ENCODE data around the gene CD7. TPM values are rescaled to one million over a fixed set of nuclear protein-coding genes. Genes with fewer than 3 reads are reported as not detected.

Gene CD7
- polyA plus RNA-seq, 1 donor from 2014 or later: not detected

- Histone ChIP-seq H3K79me2 (replicated peaks; ENCODE audit: insufficient read depth, low read length) (no peaks in the 10 kb centered on the region), H3K9me2 (ENCODE audit: insufficient read depth, low read length) (no peaks in the 10 kb centered on the region), H2AFZ (ENCODE audit: low read depth, low read length) (no peak overlapping the region), H3K36me3 (ENCODE audit: insufficient read depth, low read length) (no peaks in the 10 kb centered on the region), H3K4me3 (ENCODE audit: low read length) (no peak overlapping the region), H3K4me2 (ENCODE audit: low read length) (no peak overlapping the region), H3K9ac (ENCODE audit: low read length) (no peak overlapping the region), H4K20me1 (ENCODE audit: insufficient read depth) (no peaks in the 10 kb centered on the region), H3K27me3 (ENCODE audit: insufficient read depth, low read depth, low read length) (no peaks in the 10 kb centered on the region), H3K9me3 (ENCODE audit: low read length) (no peaks in the 10 kb centered on the region), H3F3A (ENCODE audit: insufficient read depth, low read length, poor library complexity, severe bottlenecking) (no peaks in the 10 kb centered on the region), H3K27ac (ENCODE audit: low read length) (no peak overlapping the region)
- no peak for TF ChIP-seq EZH2 (IDR thresholded peaks at IDR 0.05; ENCODE audit: borderline replicate concordance, insufficient read depth, low read length, poor library complexity, severe bottlenecking)
- TF ChIP-seq RAD21 (conservative IDR thresholded peaks at IDR 0.05): no peak
- no peak for TF ChIP-seq SMC3 (conservative IDR thresholded peaks at IDR 0.05; ENCODE audit: poor library complexity)
- TF ChIP-seq, protein P1, sequence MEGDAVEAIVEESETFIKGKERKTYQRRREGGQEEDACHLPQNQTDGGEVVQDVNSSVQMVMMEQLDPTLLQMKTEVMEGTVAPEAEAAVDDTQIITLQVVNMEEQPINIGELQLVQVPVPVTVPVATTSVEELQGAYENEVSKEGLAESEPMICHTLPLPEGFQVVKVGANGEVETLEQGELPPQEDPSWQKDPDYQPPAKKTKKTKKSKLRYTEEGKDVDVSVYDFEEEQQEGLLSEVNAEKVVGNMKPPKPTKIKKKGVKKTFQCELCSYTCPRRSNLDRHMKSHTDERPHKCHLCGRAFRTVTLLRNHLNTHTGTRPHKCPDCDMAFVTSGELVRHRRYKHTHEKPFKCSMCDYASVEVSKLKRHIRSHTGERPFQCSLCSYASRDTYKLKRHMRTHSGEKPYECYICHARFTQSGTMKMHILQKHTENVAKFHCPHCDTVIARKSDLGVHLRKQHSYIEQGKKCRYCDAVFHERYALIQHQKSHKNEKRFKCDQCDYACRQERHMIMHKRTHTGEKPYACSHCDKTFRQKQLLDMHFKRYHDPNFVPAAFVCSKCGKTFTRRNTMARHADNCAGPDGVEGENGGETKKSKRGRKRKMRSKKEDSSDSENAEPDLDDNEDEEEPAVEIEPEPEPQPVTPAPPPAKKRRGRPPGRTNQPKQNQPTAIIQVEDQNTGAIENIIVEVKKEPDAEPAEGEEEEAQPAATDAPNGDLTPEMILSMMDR (IDR thresholded peaks at IDR 0.05; ENCODE audit: poor library complexity, severe bottlenecking): no peak
- TF ChIP-seq MXI1 (conservative IDR thresholded peaks at IDR 0.05; ENCODE audit: poor library complexity, severe bottlenecking): no peak
- TF ChIP-seq EP300 (conservative IDR thresholded peaks at IDR 0.05; ENCODE audit: poor library complexity, severe bottlenecking): no peak
- TF ChIP-seq, protein P2, sequence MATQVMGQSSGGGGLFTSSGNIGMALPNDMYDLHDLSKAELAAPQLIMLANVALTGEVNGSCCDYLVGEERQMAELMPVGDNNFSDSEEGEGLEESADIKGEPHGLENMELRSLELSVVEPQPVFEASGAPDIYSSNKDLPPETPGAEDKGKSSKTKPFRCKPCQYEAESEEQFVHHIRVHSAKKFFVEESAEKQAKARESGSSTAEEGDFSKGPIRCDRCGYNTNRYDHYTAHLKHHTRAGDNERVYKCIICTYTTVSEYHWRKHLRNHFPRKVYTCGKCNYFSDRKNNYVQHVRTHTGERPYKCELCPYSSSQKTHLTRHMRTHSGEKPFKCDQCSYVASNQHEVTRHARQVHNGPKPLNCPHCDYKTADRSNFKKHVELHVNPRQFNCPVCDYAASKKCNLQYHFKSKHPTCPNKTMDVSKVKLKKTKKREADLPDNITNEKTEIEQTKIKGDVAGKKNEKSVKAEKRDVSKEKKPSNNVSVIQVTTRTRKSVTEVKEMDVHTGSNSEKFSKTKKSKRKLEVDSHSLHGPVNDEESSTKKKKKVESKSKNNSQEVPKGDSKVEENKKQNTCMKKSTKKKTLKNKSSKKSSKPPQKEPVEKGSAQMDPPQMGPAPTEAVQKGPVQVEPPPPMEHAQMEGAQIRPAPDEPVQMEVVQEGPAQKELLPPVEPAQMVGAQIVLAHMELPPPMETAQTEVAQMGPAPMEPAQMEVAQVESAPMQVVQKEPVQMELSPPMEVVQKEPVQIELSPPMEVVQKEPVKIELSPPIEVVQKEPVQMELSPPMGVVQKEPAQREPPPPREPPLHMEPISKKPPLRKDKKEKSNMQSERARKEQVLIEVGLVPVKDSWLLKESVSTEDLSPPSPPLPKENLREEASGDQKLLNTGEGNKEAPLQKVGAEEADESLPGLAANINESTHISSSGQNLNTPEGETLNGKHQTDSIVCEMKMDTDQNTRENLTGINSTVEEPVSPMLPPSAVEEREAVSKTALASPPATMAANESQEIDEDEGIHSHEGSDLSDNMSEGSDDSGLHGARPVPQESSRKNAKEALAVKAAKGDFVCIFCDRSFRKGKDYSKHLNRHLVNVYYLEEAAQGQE (IDR thresholded peaks at IDR 0.05; ENCODE audit: borderline replicate concordance): no peak
- no peak for TF ChIP-seq POLR2AphosphoS5 (IDR thresholded peaks at IDR 0.05)
- TF ChIP-seq TAF1 (IDR thresholded peaks at IDR 0.05; ENCODE audit: low read depth): no peak
These were observed 726 bp upstream of the CD7 start for GRCh38 chr17:82318169-82318498.

DNA sequence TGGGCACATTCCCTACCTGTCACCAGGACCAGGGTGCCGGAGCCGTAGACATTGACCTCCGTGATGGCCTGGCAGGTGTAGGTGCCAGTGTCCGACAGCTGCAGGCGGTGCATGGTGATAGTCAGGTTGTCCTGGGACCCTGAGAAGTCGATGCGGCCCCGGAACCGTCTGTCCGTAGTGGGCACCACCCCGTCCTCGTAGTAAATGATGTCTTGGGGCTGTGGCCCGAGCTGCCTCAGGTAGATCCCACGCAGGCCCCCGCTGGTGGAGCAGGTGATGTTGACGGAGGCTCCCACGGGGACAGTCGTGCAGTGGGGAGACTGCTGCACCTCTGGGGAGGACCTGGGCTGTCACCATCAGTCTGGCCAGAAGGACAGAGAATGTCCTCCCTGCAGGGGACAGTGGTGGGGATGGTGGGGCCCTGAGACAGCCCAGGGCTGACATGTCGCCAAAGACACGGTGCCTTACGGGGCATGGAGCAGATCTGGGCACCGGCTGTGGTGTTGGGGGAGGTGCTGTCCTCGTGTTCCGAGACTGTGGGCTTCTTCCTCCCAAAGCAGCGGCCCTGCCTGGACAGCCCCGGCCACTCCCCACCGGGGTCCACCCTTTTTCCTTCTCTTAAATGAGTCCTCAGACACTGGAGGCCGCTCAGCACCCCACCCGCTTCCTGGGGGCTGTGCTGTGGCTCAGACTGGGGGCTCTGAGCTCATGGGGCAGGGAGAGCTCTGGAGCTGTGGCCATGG is 586 bp downstream of the CD7 start:
- Histone ChIP-seq H3K79me2 (replicated peaks; ENCODE audit: insufficient read depth, low read length) (no peaks in the 10 kb centered on the region), H3K27ac (ENCODE audit: low read length) (no peak overlapping the region), H3K4me3 (ENCODE audit: low read length) (no peak overlapping the region), H3K36me3 (ENCODE audit: insufficient read depth, low read length) (no peaks in the 10 kb centered on the region), H3F3A (ENCODE audit: insufficient read depth, low read length, poor library complexity, severe bottlenecking) (no peaks in the 10 kb centered on the region), H3K9me3 (ENCODE audit: low read length) (no peaks in the 10 kb centered on the region), H3K4me2 (ENCODE audit: low read length) (no peak overlapping the region), H4K20me1 (ENCODE audit: insufficient read depth) (no peaks in the 10 kb centered on the region), H3K9me2 (ENCODE audit: insufficient read depth, low read length) (no peaks in the 10 kb centered on the region), H3K9ac (ENCODE audit: low read length) (no peak overlapping the region), H3K27me3 (ENCODE audit: insufficient read depth, low read depth, low read length) (no peaks in the 10 kb centered on the region), H2AFZ (ENCODE audit: low read depth, low read length) (no peak overlapping the region)
- TF ChIP-seq, protein P1 (IDR thresholded peaks at IDR 0.05; ENCODE audit: poor library complexity, severe bottlenecking): no peak
- TF ChIP-seq, protein P2 (IDR thresholded peaks at IDR 0.05; ENCODE audit: borderline replicate concordance): no peak
- TF ChIP-seq SMC3 (conservative IDR thresholded peaks at IDR 0.05; ENCODE audit: poor library complexity): no peak
- TF ChIP-seq MXI1 (conservative IDR thresholded peaks at IDR 0.05; ENCODE audit: poor library complexity, severe bottlenecking): no peak
- TF ChIP-seq POLR2AphosphoS5 (IDR thresholded peaks at IDR 0.05): no peak
- no peak for TF ChIP-seq EP300 (conservative IDR thresholded peaks at IDR 0.05; ENCODE audit: poor library complexity, severe bottlenecking)
- TF ChIP-seq EZH2 (IDR thresholded peaks at IDR 0.05; ENCODE audit: borderline replicate concordance, insufficient read depth, low read length, poor library complexity, severe bottlenecking): no peak
- no peak for TF ChIP-seq RAD21 (conservative IDR thresholded peaks at IDR 0.05)
- no peak for TF ChIP-seq TAF1 (IDR thresholded peaks at IDR 0.05; ENCODE audit: low read depth)
